IPS-20b (cell line): ENCODE data around the gene TBC1D14.

Source experiments
- H3K27ac ChIP-seq: one replicate; pipeline ENCODE4 v1.5.1; 2013; ENCODE audit warnings: low read length
- H3K27me3 ChIP-seq: 2 replicates; pipeline ENCODE4 v1.6.1; 2013; ENCODE audit warnings: mild to moderate bottlenecking, low read length, inconsistent platforms; ENCODE audit not compliant: insufficient read depth
- H3K36me3 ChIP-seq: 2 replicates; pipeline ENCODE4 v1.6.1; 2013; ENCODE audit warnings: low read depth, mild to moderate bottlenecking, inconsistent platforms, low read length, moderate library complexity; ENCODE audit not compliant: insufficient read depth
- H3K4me1 ChIP-seq: 2 replicates; pipeline ENCODE4 v1.6.1; 2013; ENCODE audit warnings: mild to moderate bottlenecking, control low read depth, inconsistent platforms, low read length, moderate library complexity; ENCODE audit not compliant: insufficient read depth
- H3K4me3 ChIP-seq: 2 replicates; pipeline ENCODE4 v1.5.1; 2013; ENCODE audit warnings: mild to moderate bottlenecking, low read length, inconsistent platforms
- H3K9ac ChIP-seq: 2 replicates; pipeline ENCODE4 v1.6.1; 2013; ENCODE audit warnings: low read depth, mild to moderate bottlenecking, inconsistent platforms, low read length, moderate library complexity
- H3K9me3 ChIP-seq: 2 replicates; pipeline ENCODE4 v1.6.1; 2013; ENCODE audit warnings: mild to moderate bottlenecking, low read depth, low read length, inconsistent platforms; ENCODE audit not compliant: insufficient read depth

TBC1D14 gene

GRCh38 chr4:6926681-6927478, 17.3 kb downstream of the TBC1D14 start:
- H3K4me3 ChIP-seq, result no peak overlapping the region
- H3K27ac ChIP-seq, result no peak overlapping the region
- H3K4me1 ChIP-seq, result no peaks in the 10 kb centered on the region
- no peak overlapping the region for H3K9ac ChIP-seq
- H3K27me3 ChIP-seq, result no peaks in the 10 kb centered on the region
- H3K36me3 ChIP-seq, result peaks cover 18% of the 10 kb centered on the region
- no peaks in the 10 kb centered on the region for H3K9me3 ChIP-seq

- Histone ChIP-seq H3K9ac (no peak overlapping the region), H3K27me3 (no peaks in the 10 kb centered on the region), H3K4me3 (no peak overlapping the region), H3K27ac (no peak overlapping the region), H3K36me3 (peaks cover 18% of the 10 kb centered on the region), H3K9me3 (no peaks in the 10 kb centered on the region), H3K4me1 (no peaks in the 10 kb centered on the region)
Measured at GRCh38 chr4:6928081-6928480, 18.5 kb downstream of the TBC1D14 start.

DNA sequence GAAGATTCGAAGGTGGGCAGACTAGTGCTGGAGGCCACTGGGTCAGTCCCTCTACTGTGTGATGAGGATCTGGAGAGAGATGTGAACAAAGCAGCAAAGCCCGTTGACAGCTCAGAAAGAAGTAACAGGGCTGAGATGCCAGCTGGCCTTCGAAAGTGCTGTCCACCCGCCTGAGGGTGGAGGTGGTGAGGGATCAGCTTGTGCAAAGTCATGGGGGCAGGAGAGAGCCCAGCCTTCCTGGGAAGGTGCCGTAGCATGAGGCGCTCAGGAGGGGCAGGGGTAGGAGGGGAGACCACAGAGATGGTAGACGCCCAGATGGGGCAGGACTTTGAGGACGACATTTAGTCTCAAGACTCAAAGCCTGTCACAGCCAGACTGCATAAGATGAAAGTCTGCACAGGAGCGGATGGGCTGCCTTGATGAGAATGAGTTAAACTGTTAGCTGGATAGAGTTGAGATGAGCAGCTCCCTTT, 19.7 kb downstream of the TBC1D14 start:
- H3K36me3 ChIP-seq, result peaks cover 6% of the 10 kb centered on the region; the same call in 1 of the 2 replicates

GRCh38 chr4:6929812-6930464, 20.3 kb downstream of the TBC1D14 start:
- Histone ChIP-seq H3K27ac (no peak overlapping the region), H3K4me1 (no peaks in the 10 kb centered on the region), H3K9ac (no peak overlapping the region), H3K4me3 (no peak overlapping the region), H3K36me3 (peaks cover 4% of the 10 kb centered on the region; the same call in 1 of the 2 replicates), H3K9me3 (no peaks in the 10 kb centered on the region), H3K27me3 (no peaks in the 10 kb centered on the region)

More for the DNA sequence above, 19.7 kb downstream of the TBC1D14 start:
- no peak overlapping the region for H3K4me3 ChIP-seq
- H3K27ac ChIP-seq, result no peak overlapping the region
- no peak overlapping the region for H3K9ac ChIP-seq
- no peaks in the 10 kb centered on the region for H3K4me1 ChIP-seq
- H3K9me3 ChIP-seq, result no peaks in the 10 kb centered on the region
- no peaks in the 10 kb centered on the region for H3K27me3 ChIP-seq

DNA sequence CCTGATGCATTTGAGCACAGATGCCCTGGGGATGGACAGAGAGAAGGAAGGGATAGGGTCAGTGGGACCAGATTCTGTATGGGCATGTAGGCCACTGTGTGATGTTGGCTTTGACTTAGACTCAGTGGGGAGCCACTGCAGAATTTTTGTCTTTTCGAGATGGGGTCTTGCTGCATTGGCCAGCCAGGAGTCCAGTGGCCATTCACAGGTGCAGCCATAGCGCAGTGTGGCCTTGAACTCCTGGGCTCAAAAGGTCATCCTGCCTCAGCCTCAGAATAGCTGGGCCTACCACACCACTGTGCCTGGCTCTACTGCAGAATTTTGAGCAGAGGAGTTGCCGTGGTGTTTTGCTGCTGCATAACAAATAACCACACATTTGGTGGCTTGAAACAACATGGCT, 22.8 kb downstream of the TBC1D14 start:
- H3K36me3 ChIP-seq, result no peaks in the 10 kb centered on the region
- H3K9me3 ChIP-seq, result no peaks in the 10 kb centered on the region
- no peak overlapping the region for H3K27ac ChIP-seq
- no peak overlapping the region for H3K9ac ChIP-seq
- H3K4me1 ChIP-seq, result no peaks in the 10 kb centered on the region
- no peak overlapping the region for H3K4me3 ChIP-seq
- H3K27me3 ChIP-seq, result no peaks in the 10 kb centered on the region

- no peak overlapping the region for H3K9ac ChIP-seq
- H3K27ac ChIP-seq, result no peak overlapping the region
- H3K9me3 ChIP-seq, result no peaks in the 10 kb centered on the region
- no peaks in the 10 kb centered on the region for H3K27me3 ChIP-seq
- H3K4me1 ChIP-seq, result 0 out of 2 replicates have a peak, but pooled peaks cover 4% of the 10 kb centered on the region
- H3K36me3 ChIP-seq, result no peaks in the 10 kb centered on the region
- H3K4me3 ChIP-seq, result no peak overlapping the region
Measured at GRCh38 chr4:6932918-6933317, 23.3 kb downstream of the TBC1D14 start.

DNA sequence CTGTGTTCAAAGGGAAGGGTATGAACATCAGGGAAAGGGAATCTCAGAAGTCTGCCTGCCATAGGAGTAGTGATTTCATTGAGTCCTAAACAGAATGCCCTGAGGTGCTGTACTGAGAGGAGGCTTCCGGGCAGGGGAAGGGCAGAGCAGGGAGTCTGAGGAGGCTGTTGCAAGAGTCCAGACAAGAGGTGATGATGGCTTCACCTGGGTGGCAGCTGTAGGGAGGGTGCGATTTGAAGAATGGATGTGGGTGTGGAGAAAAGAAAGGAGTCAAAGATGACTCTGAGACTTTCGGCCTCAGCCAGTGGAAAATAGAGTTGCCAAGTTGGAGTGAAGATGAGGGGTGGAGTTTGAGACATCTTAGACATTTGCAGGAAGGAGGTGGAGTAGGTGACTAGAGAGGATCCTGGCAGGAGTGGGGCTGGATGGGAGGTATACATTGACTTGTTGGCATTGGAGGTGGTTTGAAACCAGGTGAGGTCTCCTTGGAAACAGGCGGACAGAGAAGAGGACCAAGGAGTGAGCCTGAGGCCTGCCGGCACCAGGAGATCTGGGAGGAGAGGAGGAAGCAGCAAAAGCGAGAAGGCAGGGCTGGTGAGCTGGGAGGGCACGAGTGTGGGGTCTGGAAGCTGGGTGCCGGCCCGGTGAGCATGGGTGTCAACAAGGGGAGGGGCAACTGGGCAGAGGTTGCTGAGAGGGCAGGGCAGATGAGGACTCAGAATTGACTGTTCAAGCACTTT, 24.2 kb downstream of the TBC1D14 start:
- no peak overlapping the region for H3K9ac ChIP-seq
- H3K27me3 ChIP-seq, result no peaks in the 10 kb centered on the region
- 0 out of 2 replicates have a peak, but pooled peaks cover 5% of the 10 kb centered on the region for H3K4me1 ChIP-seq
- no peak overlapping the region for H3K4me3 ChIP-seq
- H3K9me3 ChIP-seq, result no peaks in the 10 kb centered on the region
- no peaks in the 10 kb centered on the region for H3K36me3 ChIP-seq
- no peak overlapping the region for H3K27ac ChIP-seq

- no peak overlapping the region for H3K27ac ChIP-seq
- H3K36me3 ChIP-seq, result no peaks in the 10 kb centered on the region
- no peaks in the 10 kb centered on the region for H3K9me3 ChIP-seq
- H3K4me1 ChIP-seq, result peaks cover 13% of the 10 kb centered on the region; the same call in 1 of the 2 replicates
- H3K4me3 ChIP-seq, result no peak overlapping the region
- no peaks in the 10 kb centered on the region for H3K27me3 ChIP-seq
- H3K9ac ChIP-seq, result no peak overlapping the region
Measured at GRCh38 chr4:6935965-6936364, 26.3 kb downstream of the TBC1D14 start.

- no peaks in the 10 kb centered on the region for H3K27me3 ChIP-seq
- H3K27ac ChIP-seq, result no peak overlapping the region
- H3K4me1 ChIP-seq, result peaks cover 22% of the 10 kb centered on the region
- no peak overlapping the region for H3K4me3 ChIP-seq
- no peaks in the 10 kb centered on the region for H3K9me3 ChIP-seq
- no peak overlapping the region for H3K9ac ChIP-seq
- no peaks in the 10 kb centered on the region for H3K36me3 ChIP-seq
Measured at GRCh38 chr4:6937201-6937600, 27.6 kb downstream of the TBC1D14 start.

GRCh38 chr4:6937754-6938153, 28.1 kb downstream of the TBC1D14 start:
- Histone ChIP-seq H3K27me3 (no peaks in the 10 kb centered on the region), H3K4me1 (peaks cover 27% of the 10 kb centered on the region), H3K36me3 (no peaks in the 10 kb centered on the region), H3K27ac (no peak overlapping the region), H3K4me3 (no peak overlapping the region), H3K9me3 (no peaks in the 10 kb centered on the region), H3K9ac (no peak overlapping the region)

- H3K27me3 ChIP-seq, result no peaks in the 10 kb centered on the region
- H3K4me1 ChIP-seq, result peaks cover 30% of the 10 kb centered on the region
- H3K36me3 ChIP-seq, result no peaks in the 10 kb centered on the region
- no peak overlapping the region for H3K27ac ChIP-seq
- no peak overlapping the region for H3K4me3 ChIP-seq
- no peak overlapping the region for H3K9ac ChIP-seq
- no peaks in the 10 kb centered on the region for H3K9me3 ChIP-seq
Measured at GRCh38 chr4:6938237-6938636, 28.6 kb downstream of the TBC1D14 start.
